HEK293 (cell line): ENCODE results near the gene NUMB.

ENCODE experiments used
- GLI4 ChIP-seq: fragments of 450-650 bp; formaldehyde crosslinking; IDR thresholded peaks from 2 replicates; pipeline ENCODE4 v1.5.1; 2016; ENCODE audit warnings: missing biosample characterization, missing genetic modification characterization
- GLIS2 ChIP-seq: fragments of 450-650 bp; formaldehyde crosslinking; IDR thresholded peaks from 2 replicates; pipeline ENCODE4 v1.5.1; 2016; ENCODE audit warnings: missing biosample characterization, missing genetic modification characterization
- MEIS1 ChIP-seq: sonication (generic); formaldehyde crosslinking; IDR thresholded peaks from 2 replicates; pipeline ENCODE4 v1.8.1; 2022; ENCODE audit warnings: missing genetic modification reagents, mild to moderate bottlenecking, borderline replicate concordance
- MYNN ChIP-seq: fragments of 450-650 bp; formaldehyde crosslinking; IDR thresholded peaks from 2 replicates; pipeline ENCODE4 v1.5.1; 2016; ENCODE audit warnings: missing biosample characterization, missing genetic modification characterization, borderline replicate concordance
- SCRT1 ChIP-seq: fragments of 450-650 bp; formaldehyde crosslinking; IDR thresholded peaks from 2 replicates; pipeline ENCODE4 v1.5.1; 2016; ENCODE audit warnings: missing biosample characterization, missing genetic modification characterization, borderline replicate concordance
- SP2 ChIP-seq: fragments of 450-650 bp; formaldehyde crosslinking; IDR thresholded peaks from 2 replicates; pipeline ENCODE4 v1.5.1; 2016; ENCODE audit warnings: missing biosample characterization, missing genetic modification characterization
- YY2 ChIP-seq: fragments of 450-650 bp; formaldehyde crosslinking; IDR thresholded peaks from 2 replicates; pipeline ENCODE4 v1.5.1; 2016; ENCODE audit warnings: missing biosample characterization, missing genetic modification characterization
- ZNF146 ChIP-seq: fragments of 450-650 bp; formaldehyde crosslinking; IDR thresholded peaks from 2 replicates; pipeline ENCODE4 v1.5.1; 2016; ENCODE audit warnings: missing biosample characterization, missing genetic modification characterization
- ZNF155 ChIP-seq: fragments of 450-650 bp; formaldehyde crosslinking; IDR thresholded peaks from 2 replicates; pipeline ENCODE4 v1.5.1; 2016; ENCODE audit warnings: missing biosample characterization, missing genetic modification characterization
- ZNF248 ChIP-seq: fragments of 450-650 bp; formaldehyde crosslinking; IDR thresholded peaks from 2 replicates; pipeline ENCODE4 v1.5.1; 2017; ENCODE audit warnings: missing biosample characterization, missing genetic modification characterization
- ZNF266 ChIP-seq: fragments of 450-650 bp; formaldehyde crosslinking; IDR thresholded peaks from 2 replicates; pipeline ENCODE4 v1.5.1; 2016; ENCODE audit warnings: missing biosample characterization, missing genetic modification characterization, low read depth
- ZNF274 ChIP-seq, 2 experiments: fragments of 200-500 bp in 1 of 2; fragments of 450-650 bp in 1 of 2; sonication (Bioruptor generic) in 1 of 2; formaldehyde crosslinking in 1 of 2; IDR thresholded peaks; 2 replicates each; pipeline versions ENCODE4 v1.5.1 to v1.6.1; 2014 to 2016; ENCODE audit warnings: borderline replicate concordance in 1 of 2, inconsistent platforms in 1 of 2, low read length in 1 of 2, missing biosample characterization in 1 of 2, missing genetic modification characterization in 1 of 2
- ZNF335 ChIP-seq: fragments of 450-650 bp; formaldehyde crosslinking; conservative IDR thresholded peaks from 2 replicates; pipeline ENCODE4 v1.5.1; 2016; ENCODE audit warnings: missing biosample characterization, missing genetic modification characterization
- ZNF354C ChIP-seq: fragments of 450-650 bp; formaldehyde crosslinking; IDR thresholded peaks from 2 replicates; pipeline ENCODE4 v1.5.1; 2016; ENCODE audit warnings: missing biosample characterization, missing genetic modification characterization, low read depth, borderline replicate concordance
- ZNF394 ChIP-seq: fragments of 450-650 bp; formaldehyde crosslinking; IDR thresholded peaks from 2 replicates; pipeline ENCODE4 v1.5.1; 2016; ENCODE audit warnings: missing biosample characterization, missing genetic modification characterization, mild to moderate bottlenecking, moderate library complexity, borderline replicate concordance
- ZNF426 ChIP-seq: fragments of 450-650 bp; formaldehyde crosslinking; IDR thresholded peaks from 2 replicates; pipeline ENCODE4 v1.5.1; 2017; ENCODE audit warnings: missing biosample characterization, missing genetic modification characterization, mild to moderate bottlenecking, inconsistent platforms, moderate library complexity
- ZNF473 ChIP-seq: fragments of 450-650 bp; formaldehyde crosslinking; IDR thresholded peaks from 2 replicates; pipeline ENCODE4 v1.5.1; 2017; ENCODE audit warnings: missing biosample characterization, missing genetic modification characterization
- ZNF48 ChIP-seq: fragments of 450-650 bp; formaldehyde crosslinking; IDR thresholded peaks from 2 replicates; pipeline ENCODE4 v1.5.1; 2016; ENCODE audit warnings: missing biosample characterization, missing genetic modification characterization
- ZNF530 ChIP-seq: fragments of 450-650 bp; formaldehyde crosslinking; IDR thresholded peaks from 2 replicates; pipeline ENCODE4 v1.5.1; 2016; ENCODE audit warnings: low read depth, missing biosample characterization, missing genetic modification characterization
- ZNF544 ChIP-seq: fragments of 450-650 bp; formaldehyde crosslinking; IDR thresholded peaks from 2 replicates; pipeline ENCODE4 v1.5.0; 2017; ENCODE audit warnings: missing biosample characterization, missing genetic modification characterization
- ZNF561 ChIP-seq: fragments of 450-650 bp; IDR thresholded peaks from 2 replicates; pipeline ENCODE4 v1.5.1; 2018; ENCODE audit warnings: missing biosample characterization, missing genetic modification characterization, borderline replicate concordance
- ZNF701 ChIP-seq: fragments of 450-650 bp; formaldehyde crosslinking; IDR thresholded peaks from 2 replicates; pipeline ENCODE4 v1.5.1; 2016; ENCODE audit warnings: missing biosample characterization, missing genetic modification characterization
- ZNF776 ChIP-seq: fragments of 450-650 bp; formaldehyde crosslinking; IDR thresholded peaks from 2 replicates; pipeline ENCODE4 v1.5.0; 2017; ENCODE audit warnings: missing biosample characterization, missing genetic modification characterization, borderline replicate concordance
- ZNF830 ChIP-seq: fragments of 450-650 bp; IDR thresholded peaks from 2 replicates; pipeline ENCODE4 v1.5.0; 2018; ENCODE audit warnings: missing biosample characterization, missing genetic modification characterization, low read depth, mild to moderate bottlenecking, moderate library complexity
- ZSCAN23 ChIP-seq: fragments of 450-650 bp; formaldehyde crosslinking; IDR thresholded peaks from 2 replicates; pipeline ENCODE4 v1.5.1; 2016; ENCODE audit warnings: missing biosample characterization, missing genetic modification characterization
- TF ChIP-seq, protein P1 (sequence below): fragments of 450-650 bp; formaldehyde crosslinking; IDR thresholded peaks from 2 replicates; pipeline ENCODE4 v1.5.1; 2016; ENCODE audit warnings: missing biosample characterization, missing genetic modification characterization, borderline replicate concordance
- TF ChIP-seq, protein P2 (sequence below): fragments of 450-650 bp; formaldehyde crosslinking; IDR thresholded peaks from 2 replicates; pipeline ENCODE4 v1.5.1; 2016; ENCODE audit warnings: missing biosample characterization, missing genetic modification characterization
- TF ChIP-seq, protein P3 (sequence below): fragments of 450-650 bp; formaldehyde crosslinking; IDR thresholded peaks from 2 replicates; pipeline ENCODE4 v1.5.1; 2016; ENCODE audit warnings: missing biosample characterization, missing genetic modification characterization
- TF ChIP-seq, protein P4 (sequence below): fragments of 450-650 bp; formaldehyde crosslinking; IDR thresholded peaks from 2 replicates; pipeline ENCODE4 v1.5.0; 2017; ENCODE audit warnings: missing biosample characterization, missing genetic modification characterization, borderline replicate concordance
- TF ChIP-seq, protein P5 (sequence below): fragments of 450-650 bp; formaldehyde crosslinking; IDR thresholded peaks from 2 replicates; pipeline ENCODE4 v1.5.1; 2016; ENCODE audit warnings: missing biosample characterization, missing genetic modification characterization

NUMB gene

GRCh38 chr14:73462048-73462715, 3.8 kb upstream of the NUMB start (continued):
- TF ChIP-seq YY2 (tag by site-specific recombination) (no peak), MEIS1 (CRISPR knock-in tag) (no peak), ZNF274 (IDR thresholded peaks at IDR 0.05; ENCODE audit: low read length) (no peak), ZNF274 (tag by site-specific recombination; IDR thresholded peaks at IDR 0.05; ENCODE audit: borderline replicate concordance) (no peak), ZNF561 (tag by site-specific recombination) (no peak), ZNF830 (no peak), GLIS2 (tag by site-specific recombination) (no peak), ZNF48 (tag by site-specific recombination) (no peak), ZNF426 (tag by site-specific recombination) (no peak), ZNF473 (no peak), ZNF701 (tag by site-specific recombination) (no peak), ZNF394 (tag by site-specific recombination) (no peak), GLI4 (no peak), SCRT1 (tag by site-specific recombination) (no peak), SP2 (tag by site-specific recombination) (peak; percentile 66), ZNF146 (tag by site-specific recombination) (no peak), ZNF248 (tag by site-specific recombination) (no peak), ZNF266 (tag by site-specific recombination) (no peak), ZNF544 (tag by site-specific recombination) (no peak), MYNN (no peak), ZNF155 (tag by site-specific recombination) (no peak), ZNF776 (tag by site-specific recombination) (no peak), ZNF354C (tag by site-specific recombination) (no peak), ZNF530 (no peak), ZNF335 (tag by site-specific recombination) (0 out of 2 replicates have a peak, but pooled peaks have one; percentile 35), ZSCAN23 (tag by site-specific recombination) (no peak)
- TF ChIP-seq, protein P1, sequence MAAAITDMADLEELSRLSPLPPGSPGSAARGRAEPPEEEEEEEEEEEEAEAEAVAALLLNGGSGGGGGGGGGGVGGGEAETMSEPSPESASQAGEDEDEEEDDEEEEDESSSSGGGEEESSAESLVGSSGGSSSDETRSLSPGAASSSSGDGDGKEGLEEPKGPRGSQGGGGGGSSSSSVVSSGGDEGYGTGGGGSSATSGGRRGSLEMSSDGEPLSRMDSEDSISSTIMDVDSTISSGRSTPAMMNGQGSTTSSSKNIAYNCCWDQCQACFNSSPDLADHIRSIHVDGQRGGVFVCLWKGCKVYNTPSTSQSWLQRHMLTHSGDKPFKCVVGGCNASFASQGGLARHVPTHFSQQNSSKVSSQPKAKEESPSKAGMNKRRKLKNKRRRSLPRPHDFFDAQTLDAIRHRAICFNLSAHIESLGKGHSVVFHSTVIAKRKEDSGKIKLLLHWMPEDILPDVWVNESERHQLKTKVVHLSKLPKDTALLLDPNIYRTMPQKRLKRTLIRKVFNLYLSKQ (tag by site-specific recombination), result no peak
- TF ChIP-seq, protein P2, sequence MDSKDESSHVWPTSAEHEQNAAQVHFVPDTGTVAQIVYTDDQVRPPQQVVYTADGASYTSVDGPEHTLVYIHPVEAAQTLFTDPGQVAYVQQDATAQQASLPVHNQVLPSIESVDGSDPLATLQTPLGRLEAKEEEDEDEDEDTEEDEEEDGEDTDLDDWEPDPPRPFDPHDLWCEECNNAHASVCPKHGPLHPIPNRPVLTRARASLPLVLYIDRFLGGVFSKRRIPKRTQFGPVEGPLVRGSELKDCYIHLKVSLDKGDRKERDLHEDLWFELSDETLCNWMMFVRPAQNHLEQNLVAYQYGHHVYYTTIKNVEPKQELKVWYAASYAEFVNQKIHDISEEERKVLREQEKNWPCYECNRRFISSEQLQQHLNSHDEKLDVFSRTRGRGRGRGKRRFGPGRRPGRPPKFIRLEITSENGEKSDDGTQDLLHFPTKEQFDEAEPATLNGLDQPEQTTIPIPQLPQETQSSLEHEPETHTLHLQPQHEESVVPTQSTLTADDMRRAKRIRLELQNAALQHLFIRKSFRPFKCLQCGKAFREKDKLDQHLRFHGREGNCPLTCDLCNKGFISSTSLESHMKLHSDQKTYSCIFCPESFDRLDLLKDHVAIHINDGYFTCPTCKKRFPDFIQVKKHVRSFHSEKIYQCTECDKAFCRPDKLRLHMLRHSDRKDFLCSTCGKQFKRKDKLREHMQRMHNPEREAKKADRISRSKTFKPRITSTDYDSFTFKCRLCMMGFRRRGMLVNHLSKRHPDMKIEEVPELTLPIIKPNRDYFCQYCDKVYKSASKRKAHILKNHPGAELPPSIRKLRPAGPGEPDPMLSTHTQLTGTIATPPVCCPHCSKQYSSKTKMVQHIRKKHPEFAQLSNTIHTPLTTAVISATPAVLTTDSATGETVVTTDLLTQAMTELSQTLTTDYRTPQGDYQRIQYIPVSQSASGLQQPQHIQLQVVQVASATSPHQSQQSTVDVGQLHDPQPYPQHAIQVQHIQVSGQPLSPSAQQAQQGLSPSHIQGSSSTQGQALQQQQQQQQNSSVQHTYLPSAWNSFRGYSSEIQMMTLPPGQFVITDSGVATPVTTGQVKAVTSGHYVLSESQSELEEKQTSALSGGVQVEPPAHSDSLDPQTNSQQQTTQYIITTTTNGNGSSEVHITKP, result peak; percentile 96
- TF ChIP-seq, protein P3, sequence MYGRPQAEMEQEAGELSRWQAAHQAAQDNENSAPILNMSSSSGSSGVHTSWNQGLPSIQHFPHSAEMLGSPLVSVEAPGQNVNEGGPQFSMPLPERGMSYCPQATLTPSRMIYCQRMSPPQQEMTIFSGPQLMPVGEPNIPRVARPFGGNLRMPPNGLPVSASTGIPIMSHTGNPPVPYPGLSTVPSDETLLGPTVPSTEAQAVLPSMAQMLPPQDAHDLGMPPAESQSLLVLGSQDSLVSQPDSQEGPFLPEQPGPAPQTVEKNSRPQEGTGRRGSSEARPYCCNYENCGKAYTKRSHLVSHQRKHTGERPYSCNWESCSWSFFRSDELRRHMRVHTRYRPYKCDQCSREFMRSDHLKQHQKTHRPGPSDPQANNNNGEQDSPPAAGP (tag by site-specific recombination), result no peak
- TF ChIP-seq, protein P4, sequence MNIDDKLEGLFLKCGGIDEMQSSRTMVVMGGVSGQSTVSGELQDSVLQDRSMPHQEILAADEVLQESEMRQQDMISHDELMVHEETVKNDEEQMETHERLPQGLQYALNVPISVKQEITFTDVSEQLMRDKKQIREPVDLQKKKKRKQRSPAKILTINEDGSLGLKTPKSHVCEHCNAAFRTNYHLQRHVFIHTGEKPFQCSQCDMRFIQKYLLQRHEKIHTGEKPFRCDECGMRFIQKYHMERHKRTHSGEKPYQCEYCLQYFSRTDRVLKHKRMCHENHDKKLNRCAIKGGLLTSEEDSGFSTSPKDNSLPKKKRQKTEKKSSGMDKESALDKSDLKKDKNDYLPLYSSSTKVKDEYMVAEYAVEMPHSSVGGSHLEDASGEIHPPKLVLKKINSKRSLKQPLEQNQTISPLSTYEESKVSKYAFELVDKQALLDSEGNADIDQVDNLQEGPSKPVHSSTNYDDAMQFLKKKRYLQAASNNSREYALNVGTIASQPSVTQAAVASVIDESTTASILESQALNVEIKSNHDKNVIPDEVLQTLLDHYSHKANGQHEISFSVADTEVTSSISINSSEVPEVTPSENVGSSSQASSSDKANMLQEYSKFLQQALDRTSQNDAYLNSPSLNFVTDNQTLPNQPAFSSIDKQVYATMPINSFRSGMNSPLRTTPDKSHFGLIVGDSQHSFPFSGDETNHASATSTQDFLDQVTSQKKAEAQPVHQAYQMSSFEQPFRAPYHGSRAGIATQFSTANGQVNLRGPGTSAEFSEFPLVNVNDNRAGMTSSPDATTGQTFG (tag by site-specific recombination), result no peak
- TF ChIP-seq, protein P5, sequence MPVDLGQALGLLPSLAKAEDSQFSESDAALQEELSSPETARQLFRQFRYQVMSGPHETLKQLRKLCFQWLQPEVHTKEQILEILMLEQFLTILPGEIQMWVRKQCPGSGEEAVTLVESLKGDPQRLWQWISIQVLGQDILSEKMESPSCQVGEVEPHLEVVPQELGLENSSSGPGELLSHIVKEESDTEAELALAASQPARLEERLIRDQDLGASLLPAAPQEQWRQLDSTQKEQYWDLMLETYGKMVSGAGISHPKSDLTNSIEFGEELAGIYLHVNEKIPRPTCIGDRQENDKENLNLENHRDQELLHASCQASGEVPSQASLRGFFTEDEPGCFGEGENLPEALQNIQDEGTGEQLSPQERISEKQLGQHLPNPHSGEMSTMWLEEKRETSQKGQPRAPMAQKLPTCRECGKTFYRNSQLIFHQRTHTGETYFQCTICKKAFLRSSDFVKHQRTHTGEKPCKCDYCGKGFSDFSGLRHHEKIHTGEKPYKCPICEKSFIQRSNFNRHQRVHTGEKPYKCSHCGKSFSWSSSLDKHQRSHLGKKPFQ (tag by site-specific recombination), result no peak
